KMS-11 (cell line): ENCODE data around the gene TNFRSF21.

Experiments used
- H2AFZ ChIP-seq: fragments of 200-600 bp; sonication (generic); 2 replicates; pipeline ENCODE4 v1.6.1; 2016; ENCODE audit warnings: antibody characterized with exemption, mixed run types, low read depth
- H3K27ac ChIP-seq: fragments of 200-600 bp; sonication (generic); 2 replicates; pipeline ENCODE4 v1.6.1; 2016; ENCODE audit warnings: mild to moderate bottlenecking, mixed run types
- H3K27me3 ChIP-seq: fragments of 200-600 bp; sonication (generic); 2 replicates; pipeline ENCODE4 v1.6.1; 2017; ENCODE audit warnings: mild to moderate bottlenecking, low read depth, mixed run types, moderate library complexity; ENCODE audit not compliant: insufficient read depth
- H3K36me3 ChIP-seq: fragments of 200-600 bp; sonication (generic); 2 replicates; pipeline ENCODE4 v1.6.1; 2017; ENCODE audit warnings: mild to moderate bottlenecking, mixed run types; ENCODE audit not compliant: insufficient read depth
- H3K4me1 ChIP-seq: fragments of 200-600 bp; sonication (generic); 2 replicates; pipeline ENCODE4 v1.6.1; 2016; ENCODE audit warnings: mild to moderate bottlenecking, low read depth, mixed run types; ENCODE audit not compliant: poor library complexity, severe bottlenecking
- H3K4me2 ChIP-seq: fragments of 200-600 bp; sonication (generic); 2 replicates; pipeline ENCODE4 v1.7.0; 2016; ENCODE audit warnings: mild to moderate bottlenecking, mixed run types
- H3K4me3 ChIP-seq: fragments of 200-600 bp; sonication (generic); IDR thresholded peaks from 2 replicates; pipeline ENCODE4 v1.6.1; 2017; ENCODE audit warnings: low read depth, low read length, mixed read lengths; ENCODE audit not compliant: insufficient read depth
- H3K79me2 ChIP-seq: fragments of 200-600 bp; sonication (generic); 2 replicates; pipeline ENCODE4 v1.6.1; 2016; ENCODE audit warnings: low read depth, mixed run types; ENCODE audit not compliant: insufficient read depth
- H3K9ac ChIP-seq: fragments of 200-600 bp; sonication (generic); 2 replicates; pipeline ENCODE4 v1.6.1; 2016; ENCODE audit warnings: mild to moderate bottlenecking, mixed run types
- H4K20me1 ChIP-seq: fragments of 200-600 bp; sonication (generic); 2 replicates; pipeline ENCODE4 v1.6.1; 2016; ENCODE audit warnings: mild to moderate bottlenecking, mixed run types; ENCODE audit not compliant: insufficient read depth
- TF ChIP-seq, protein P1 (sequence below): fragments of 200-600 bp; sonication (generic); conservative IDR thresholded peaks from 2 replicates; pipeline ENCODE4 v1.6.1; 2017; ENCODE audit warnings: low read depth, mild to moderate bottlenecking, antibody characterized with exemption, low read length, moderate library complexity, mixed read lengths

The TNFRSF21 gene

DNA sequence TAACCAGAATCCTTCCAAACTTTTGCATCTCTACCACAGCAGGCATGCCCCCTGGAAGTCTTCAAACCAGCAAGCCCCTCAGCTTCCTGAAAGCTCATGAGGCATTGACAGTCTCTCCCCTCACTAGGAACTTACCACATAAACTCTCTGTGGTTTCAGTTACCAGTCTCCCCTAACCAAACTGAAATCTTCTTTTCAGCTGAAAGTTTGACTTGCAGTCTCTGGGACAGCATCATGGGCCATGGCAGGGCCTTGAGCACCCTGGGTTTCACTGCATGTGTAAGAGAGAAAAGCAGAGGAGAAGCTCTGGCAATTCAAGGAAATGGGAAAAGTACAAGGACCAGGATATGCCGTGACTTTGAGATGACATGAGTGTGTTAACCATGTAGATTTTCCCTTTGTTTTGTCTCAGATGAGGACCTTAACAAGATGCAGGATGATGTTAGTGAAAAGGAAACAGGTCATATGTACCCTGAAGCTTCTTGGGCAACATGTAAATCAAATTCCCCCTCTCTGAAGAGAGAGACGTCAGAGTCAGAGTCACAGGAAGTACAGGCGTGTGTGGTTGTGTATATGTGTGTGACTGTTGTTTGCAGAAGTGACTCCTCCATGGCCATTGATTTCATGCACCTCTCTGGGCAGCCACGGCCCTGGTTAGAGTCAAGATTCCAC, 106.3 kb downstream of the TNFRSF21 start:
- no peaks in the 10 kb centered on the region for H3K36me3 ChIP-seq
- H3K9ac ChIP-seq: no peak overlapping the region
- TF ChIP-seq, protein P1, sequence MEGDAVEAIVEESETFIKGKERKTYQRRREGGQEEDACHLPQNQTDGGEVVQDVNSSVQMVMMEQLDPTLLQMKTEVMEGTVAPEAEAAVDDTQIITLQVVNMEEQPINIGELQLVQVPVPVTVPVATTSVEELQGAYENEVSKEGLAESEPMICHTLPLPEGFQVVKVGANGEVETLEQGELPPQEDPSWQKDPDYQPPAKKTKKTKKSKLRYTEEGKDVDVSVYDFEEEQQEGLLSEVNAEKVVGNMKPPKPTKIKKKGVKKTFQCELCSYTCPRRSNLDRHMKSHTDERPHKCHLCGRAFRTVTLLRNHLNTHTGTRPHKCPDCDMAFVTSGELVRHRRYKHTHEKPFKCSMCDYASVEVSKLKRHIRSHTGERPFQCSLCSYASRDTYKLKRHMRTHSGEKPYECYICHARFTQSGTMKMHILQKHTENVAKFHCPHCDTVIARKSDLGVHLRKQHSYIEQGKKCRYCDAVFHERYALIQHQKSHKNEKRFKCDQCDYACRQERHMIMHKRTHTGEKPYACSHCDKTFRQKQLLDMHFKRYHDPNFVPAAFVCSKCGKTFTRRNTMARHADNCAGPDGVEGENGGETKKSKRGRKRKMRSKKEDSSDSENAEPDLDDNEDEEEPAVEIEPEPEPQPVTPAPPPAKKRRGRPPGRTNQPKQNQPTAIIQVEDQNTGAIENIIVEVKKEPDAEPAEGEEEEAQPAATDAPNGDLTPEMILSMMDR: no peak
- no peaks in the 10 kb centered on the region for H3K79me2 ChIP-seq
- peaks cover 26% of the 10 kb centered on the region for H3K4me1 ChIP-seq
- peak overlapping the region; percentile 52; the same call in 1 of the 2 replicates for H3K4me2 ChIP-seq
- no peak overlapping the region; the same call in 1 of the 2 replicates for H2AFZ ChIP-seq
- H4K20me1 ChIP-seq: no peaks in the 10 kb centered on the region
- no peak overlapping the region for H3K4me3 ChIP-seq
- no peaks in the 10 kb centered on the region for H3K27me3 ChIP-seq
- peak overlapping the region; percentile 14; the same call in 1 of the 2 replicates for H3K27ac ChIP-seq

DNA sequence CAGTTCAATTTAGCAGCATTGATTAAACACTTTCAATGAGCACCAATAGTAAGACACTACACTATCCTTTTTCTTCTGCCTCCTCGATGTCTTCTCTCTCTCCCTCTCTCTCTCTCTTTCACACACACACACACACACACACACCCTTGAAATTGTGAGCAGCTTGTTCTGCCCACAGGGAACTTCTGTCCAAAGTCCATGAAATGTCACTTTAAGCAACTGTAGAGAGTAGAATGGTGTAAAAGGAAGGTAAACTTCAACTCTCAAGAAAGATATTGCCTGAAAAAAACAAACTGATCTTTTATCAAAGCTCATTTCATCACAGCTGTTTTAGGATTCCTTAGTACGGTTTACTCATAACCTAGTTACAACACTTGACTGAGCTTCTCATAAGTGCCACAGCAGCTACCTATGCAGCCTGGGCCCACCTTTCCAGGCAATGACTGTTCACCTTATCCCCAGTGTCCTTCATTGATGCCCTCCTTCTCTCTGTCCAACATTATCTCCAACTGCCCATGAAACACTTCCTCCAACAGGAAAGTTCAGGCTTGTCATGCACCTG, 107.0 kb downstream of the TNFRSF21 start:
- H2AFZ ChIP-seq: no peak overlapping the region
- no peak overlapping the region for H3K9ac ChIP-seq

DNA sequence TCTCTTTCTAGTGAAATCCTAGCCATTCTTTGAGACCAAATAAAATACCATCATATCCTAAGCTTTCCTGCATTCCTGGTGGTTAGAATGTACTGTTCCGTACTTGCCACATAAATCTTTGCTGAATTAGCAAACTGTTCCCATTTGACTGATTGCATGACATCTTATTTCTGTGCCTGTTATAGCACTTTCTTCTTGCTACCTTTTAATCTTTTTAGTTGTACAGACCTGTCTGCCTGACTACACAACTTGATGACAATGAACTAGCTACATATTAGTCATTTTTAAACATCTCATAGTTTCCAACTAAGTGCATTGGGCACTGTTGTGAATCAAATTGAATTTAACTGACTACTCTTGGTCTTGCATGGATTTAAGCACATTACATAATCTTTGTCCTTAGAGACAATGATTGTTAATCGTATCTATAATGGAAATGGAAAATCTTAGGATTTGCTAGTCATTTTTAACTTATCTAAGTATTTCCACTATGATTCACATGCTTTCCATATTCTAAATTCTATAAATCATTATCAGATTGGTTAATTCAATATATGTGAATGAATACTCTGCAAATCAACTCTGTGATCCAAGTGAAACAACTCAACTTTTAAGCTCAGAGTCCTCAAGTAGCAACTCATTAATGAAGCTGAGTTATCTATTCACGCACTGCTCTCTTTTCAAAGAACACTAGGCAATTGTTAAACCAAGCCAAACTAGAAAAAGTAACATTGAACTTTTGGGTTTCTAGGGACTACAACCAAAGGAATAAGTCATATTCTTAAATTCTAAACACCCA, 109.0 kb downstream of the TNFRSF21 start:
- TF ChIP-seq, protein P1: no peak
- Histone ChIP-seq H2AFZ (no peak overlapping the region), H3K4me2 (no peak overlapping the region), H3K79me2 (no peaks in the 10 kb centered on the region), H3K36me3 (no peaks in the 10 kb centered on the region), H4K20me1 (no peaks in the 10 kb centered on the region), H3K9ac (no peak overlapping the region), H3K27ac (no peak overlapping the region), H3K27me3 (no peaks in the 10 kb centered on the region), H3K4me1 (peaks cover 26% of the 10 kb centered on the region), H3K4me3 (no peak overlapping the region)

More for the DNA sequence above, 107.0 kb downstream of the TNFRSF21 start:
- Histone ChIP-seq H3K27me3 (no peaks in the 10 kb centered on the region), H3K4me2 (peak overlapping the region; percentile 52; the same call in 1 of the 2 replicates), H3K79me2 (no peaks in the 10 kb centered on the region), H3K27ac (no peak overlapping the region), H4K20me1 (no peaks in the 10 kb centered on the region), H3K4me1 (peaks cover 26% of the 10 kb centered on the region), H3K4me3 (no peak overlapping the region), H3K36me3 (no peaks in the 10 kb centered on the region)
- TF ChIP-seq, protein P1: no peak

DNA sequence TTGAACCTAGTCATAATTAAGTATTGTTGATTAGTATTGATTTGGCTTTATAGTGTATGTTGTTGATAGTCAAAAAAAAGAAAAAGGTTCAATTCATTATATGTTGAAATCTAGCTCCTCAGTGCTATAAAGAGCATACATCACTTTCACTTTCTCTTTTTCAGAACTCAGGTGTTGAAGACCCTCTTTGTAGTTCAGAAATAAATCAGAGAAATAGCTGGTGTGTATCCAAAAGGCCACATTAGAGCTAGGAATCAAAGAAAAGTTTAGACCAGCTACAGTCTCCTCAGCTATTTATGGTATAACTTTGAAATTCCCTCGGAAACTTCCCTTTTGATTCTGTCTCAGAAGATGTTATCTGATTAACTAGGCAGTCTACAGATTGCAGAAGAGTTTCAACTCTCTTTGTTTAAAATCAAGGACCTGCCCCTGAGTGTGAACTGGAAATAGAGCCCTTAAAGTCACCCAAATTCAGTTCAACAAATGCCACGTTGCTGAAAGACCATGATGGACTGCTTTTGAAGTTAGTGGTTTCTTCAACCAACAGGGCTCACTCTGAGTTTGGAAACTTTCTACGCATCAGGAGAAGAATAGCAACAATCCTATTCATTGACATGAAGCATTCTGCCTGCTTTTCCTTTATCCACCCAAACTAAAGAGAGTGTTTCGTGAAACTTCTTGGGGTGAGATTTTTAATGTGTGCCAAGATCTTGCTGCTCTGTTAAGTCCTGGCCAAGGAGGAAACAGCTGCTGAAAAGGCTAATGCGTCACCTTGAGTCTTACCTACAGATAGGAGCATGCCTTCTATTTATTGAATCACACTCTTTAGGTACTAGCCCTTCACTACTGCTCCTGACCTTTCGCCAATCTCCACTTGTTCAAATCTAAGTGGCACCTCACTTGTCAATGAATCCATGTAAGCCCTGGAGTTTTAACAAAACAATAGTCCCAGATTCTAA, 111.7 kb downstream of the TNFRSF21 start:
- H3K27ac ChIP-seq: no peak overlapping the region
- no peak overlapping the region for H3K9ac ChIP-seq
- H4K20me1 ChIP-seq: no peaks in the 10 kb centered on the region
- H2AFZ ChIP-seq: no peak overlapping the region
- TF ChIP-seq, protein P1: no peak
- peaks cover 10% of the 10 kb centered on the region for H3K4me1 ChIP-seq
- H3K4me3 ChIP-seq: no peak overlapping the region
- H3K27me3 ChIP-seq: no peaks in the 10 kb centered on the region
- no peaks in the 10 kb centered on the region for H3K79me2 ChIP-seq
- H3K36me3 ChIP-seq: no peaks in the 10 kb centered on the region
- no peak overlapping the region for H3K4me2 ChIP-seq
